Mucosa of stomach (tissue), 1 donor: ENCODE results near the gene TCL1A.

ENCODE experiments used
- H3K27me3 ChIP-seq: one replicate; pipeline ENCODE4 v1.7.0; 2013; ENCODE audit warnings: mild to moderate bottlenecking, low read length; ENCODE audit not compliant: control insufficient read depth, insufficient read depth
- H3K36me3 ChIP-seq: one replicate; pipeline ENCODE4 v1.7.0; 2013; ENCODE audit warnings: low read length; ENCODE audit not compliant: control insufficient read depth, insufficient read depth
- H3K4me1 ChIP-seq: one replicate; pipeline ENCODE4 v1.7.0; 2013; ENCODE audit warnings: mild to moderate bottlenecking, low read length; ENCODE audit not compliant: control insufficient read depth, insufficient read depth
- H3K4me3 ChIP-seq: one replicate; pipeline ENCODE4 v1.7.0; 2013; ENCODE audit warnings: low read length
- H3K9ac ChIP-seq: one replicate; pipeline ENCODE4 v1.7.0; 2013; ENCODE audit warnings: mild to moderate bottlenecking, low read length, moderate library complexity
- H3K9me3 ChIP-seq: one replicate; pipeline ENCODE4 v1.7.0; 2013; ENCODE audit warnings: mild to moderate bottlenecking, low read length, moderate library complexity; ENCODE audit not compliant: control insufficient read depth
- donor health status: Pancreatic carcinoma.

TCL1A gene

GRCh38 chr14:95701846-95702221 lies 12.1 kb downstream of the TCL1A start:
- H3K27me3 ChIP-seq, result no peaks in the 10 kb centered on the region
- H3K9ac ChIP-seq, result no peak overlapping the region
- H3K36me3 ChIP-seq, result no peaks in the 10 kb centered on the region
- H3K9me3 ChIP-seq, result no peaks in the 10 kb centered on the region
- H3K4me1 ChIP-seq, result no peaks in the 10 kb centered on the region
- no peak overlapping the region for H3K4me3 ChIP-seq

GRCh38 chr14:95700221-95700976 lies 13.5 kb downstream of the TCL1A start:
- Histone ChIP-seq H3K27me3 (no peaks in the 10 kb centered on the region), H3K4me1 (no peaks in the 10 kb centered on the region)

GRCh38 chr14:95699412-95699811 lies 14.5 kb downstream of the TCL1A start:
- H3K4me1 ChIP-seq, result no peaks in the 10 kb centered on the region
- no peaks in the 10 kb centered on the region for H3K9me3 ChIP-seq
- no peaks in the 10 kb centered on the region for H3K36me3 ChIP-seq
- H3K27me3 ChIP-seq, result no peaks in the 10 kb centered on the region
- no peak overlapping the region for H3K9ac ChIP-seq
- H3K4me3 ChIP-seq, result no peak overlapping the region

More at GRCh38 chr14:95700221-95700976, 13.5 kb downstream of the TCL1A start:
- no peaks in the 10 kb centered on the region for H3K9me3 ChIP-seq
- no peak overlapping the region for H3K4me3 ChIP-seq
- H3K36me3 ChIP-seq, result no peaks in the 10 kb centered on the region
- H3K9ac ChIP-seq, result no peak overlapping the region

- no peaks in the 10 kb centered on the region for H3K27me3 ChIP-seq
- H3K4me3 ChIP-seq, result no peak overlapping the region
- no peaks in the 10 kb centered on the region for H3K36me3 ChIP-seq
- H3K4me1 ChIP-seq, result no peaks in the 10 kb centered on the region
- H3K9ac ChIP-seq, result no peak overlapping the region
- H3K9me3 ChIP-seq, result no peaks in the 10 kb centered on the region
These were observed 15.6 kb downstream of the TCL1A start for GRCh38 chr14:95698287-95698686.

DNA sequence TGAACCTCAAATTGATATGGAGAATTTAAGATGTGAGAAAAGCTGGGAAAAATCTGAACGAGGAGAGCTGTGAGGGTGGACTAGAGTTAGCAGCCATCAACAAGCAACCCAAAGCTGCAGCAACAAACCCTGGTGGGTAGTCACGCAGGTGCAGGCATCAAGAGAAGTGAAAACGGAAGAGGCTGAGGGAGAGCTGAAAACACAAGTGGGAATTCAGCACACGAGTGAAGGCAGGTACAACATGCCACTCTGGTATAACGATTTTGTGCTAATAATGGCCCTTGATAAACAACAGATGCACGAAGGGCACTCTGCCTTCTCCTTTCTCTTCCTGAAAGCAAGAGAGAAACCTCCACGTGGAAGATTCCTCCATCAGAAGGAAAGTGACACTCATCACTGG lies 16.2 kb downstream of the TCL1A start:
- Histone ChIP-seq H3K9ac (no peak overlapping the region), H3K36me3 (no peaks in the 10 kb centered on the region), H3K4me3 (no peak overlapping the region), H3K9me3 (no peaks in the 10 kb centered on the region), H3K4me1 (no peaks in the 10 kb centered on the region), H3K27me3 (no peaks in the 10 kb centered on the region)

DNA sequence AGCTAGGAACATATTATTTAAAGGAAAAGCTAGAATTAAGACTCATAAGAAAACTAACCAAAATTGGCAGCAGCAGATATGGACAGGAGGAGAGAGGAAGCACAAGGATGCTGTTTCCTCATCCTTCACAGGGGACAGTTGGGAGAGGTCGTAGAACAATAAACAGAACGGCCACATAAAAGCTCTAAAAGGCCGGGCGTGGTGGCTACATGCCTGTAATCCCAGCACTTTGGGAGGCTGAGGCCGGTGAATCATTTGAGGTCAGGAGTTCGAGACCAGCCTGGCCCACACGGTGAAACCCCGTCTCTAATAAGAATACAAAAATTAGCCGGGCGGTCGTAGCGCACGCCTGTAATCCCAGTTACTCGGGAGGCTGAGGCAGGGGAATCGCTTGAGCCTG lies 17.2 kb downstream of the TCL1A start:
- no peak overlapping the region for H3K4me3 ChIP-seq
- H3K9ac ChIP-seq, result no peak overlapping the region
- no peaks in the 10 kb centered on the region for H3K4me1 ChIP-seq
- H3K36me3 ChIP-seq, result no peaks in the 10 kb centered on the region
- no peaks in the 10 kb centered on the region for H3K9me3 ChIP-seq
- H3K27me3 ChIP-seq, result no peaks in the 10 kb centered on the region

GRCh38 chr14:95695913-95696312 lies 18.0 kb downstream of the TCL1A start:
- H3K4me3 ChIP-seq, result no peak overlapping the region
- H3K9ac ChIP-seq, result no peak overlapping the region
- H3K27me3 ChIP-seq, result no peaks in the 10 kb centered on the region
- H3K4me1 ChIP-seq, result no peaks in the 10 kb centered on the region
- no peaks in the 10 kb centered on the region for H3K36me3 ChIP-seq
- no peaks in the 10 kb centered on the region for H3K9me3 ChIP-seq

- Histone ChIP-seq H3K9me3 (no peaks in the 10 kb centered on the region), H3K4me3 (no peak overlapping the region), H3K9ac (no peak overlapping the region), H3K36me3 (no peaks in the 10 kb centered on the region), H3K4me1 (no peaks in the 10 kb centered on the region), H3K27me3 (no peaks in the 10 kb centered on the region)
These were observed 18.9 kb downstream of the TCL1A start for GRCh38 chr14:95695051-95695450.

DNA sequence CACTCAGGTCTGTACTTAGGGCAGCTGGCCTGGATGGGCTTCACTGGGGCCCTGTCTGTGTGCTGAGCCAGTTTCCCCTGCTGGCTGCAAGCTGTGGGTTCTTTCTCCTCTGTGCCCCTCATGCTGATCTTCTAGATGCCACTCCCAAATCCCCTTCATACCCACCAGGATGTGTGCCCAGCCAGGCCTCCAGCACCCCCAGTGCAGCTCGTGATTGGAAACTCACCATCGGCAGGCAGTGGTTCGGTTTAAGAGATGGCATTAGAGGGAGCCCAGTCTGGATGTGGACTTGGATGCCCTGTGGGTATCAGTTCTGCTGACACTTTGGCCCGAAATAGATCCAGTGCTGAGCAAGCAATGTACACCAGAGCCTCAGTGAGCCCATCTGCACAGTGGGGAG lies 21.8 kb downstream of the TCL1A start:
- no peaks in the 10 kb centered on the region for H3K9me3 ChIP-seq
- no peak overlapping the region for H3K9ac ChIP-seq
- no peaks in the 10 kb centered on the region for H3K27me3 ChIP-seq
- no peak overlapping the region for H3K4me3 ChIP-seq
- H3K4me1 ChIP-seq, result no peaks in the 10 kb centered on the region
- no peaks in the 10 kb centered on the region for H3K36me3 ChIP-seq

GRCh38 chr14:95691591-95691990 lies 22.3 kb downstream of the TCL1A start:
- Histone ChIP-seq H3K9ac (no peak overlapping the region), H3K36me3 (no peaks in the 10 kb centered on the region), H3K27me3 (no peaks in the 10 kb centered on the region), H3K4me1 (no peaks in the 10 kb centered on the region), H3K4me3 (no peak overlapping the region), H3K9me3 (no peaks in the 10 kb centered on the region)

DNA sequence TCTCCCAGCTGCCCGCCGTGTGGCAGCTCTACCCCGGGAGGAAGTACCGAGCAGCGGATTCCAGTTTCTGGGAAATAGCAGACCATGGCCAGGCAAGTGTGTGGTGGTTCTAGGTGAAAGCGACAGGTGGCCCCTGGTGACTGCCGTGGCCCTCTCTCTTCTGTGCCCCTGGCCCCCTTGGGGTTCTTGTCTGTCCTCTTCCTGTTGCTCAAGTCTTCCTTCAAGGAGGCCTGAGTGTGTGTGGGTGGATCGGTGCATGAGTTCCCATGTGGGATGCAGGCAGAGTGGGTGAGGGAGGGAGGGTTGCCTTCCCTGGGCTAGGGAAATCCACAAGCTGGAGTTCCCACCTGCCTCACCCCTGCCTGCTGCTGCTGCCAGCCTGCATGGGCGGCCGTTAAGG lies 23.1 kb downstream of the TCL1A start:
- no peaks in the 10 kb centered on the region for H3K9me3 ChIP-seq
- H3K4me3 ChIP-seq, result no peak overlapping the region
- H3K4me1 ChIP-seq, result no peaks in the 10 kb centered on the region
- no peaks in the 10 kb centered on the region for H3K36me3 ChIP-seq
- no peaks in the 10 kb centered on the region for H3K27me3 ChIP-seq
- no peak overlapping the region for H3K9ac ChIP-seq

DNA sequence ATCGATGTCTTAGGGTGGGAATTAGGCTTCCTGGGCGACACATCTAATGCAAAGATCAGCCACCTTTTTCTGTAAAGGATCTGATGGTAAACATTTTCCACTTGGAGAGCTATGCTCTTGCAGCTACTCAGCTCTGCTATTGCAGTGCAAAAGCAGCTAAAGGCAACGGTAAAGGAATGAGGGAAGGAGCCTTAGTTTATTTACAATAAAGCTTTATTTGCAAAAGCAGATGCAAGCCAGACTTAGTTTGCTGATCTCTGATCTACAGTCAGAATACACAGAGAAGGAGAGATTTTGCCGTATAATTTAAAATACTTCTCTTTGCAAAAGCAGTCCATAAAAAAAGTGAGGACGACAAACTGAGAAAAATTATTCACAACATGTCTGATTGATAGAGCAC lies 24.5 kb downstream of the TCL1A start:
- Histone ChIP-seq H3K9me3 (no peaks in the 10 kb centered on the region), H3K9ac (no peak overlapping the region), H3K36me3 (no peaks in the 10 kb centered on the region), H3K27me3 (no peaks in the 10 kb centered on the region), H3K4me3 (no peak overlapping the region), H3K4me1 (no peaks in the 10 kb centered on the region)

- Histone ChIP-seq H3K4me1 (no peaks in the 10 kb centered on the region), H3K4me3 (no peak overlapping the region), H3K36me3 (no peaks in the 10 kb centered on the region), H3K9ac (no peak overlapping the region), H3K9me3 (no peaks in the 10 kb centered on the region), H3K27me3 (no peaks in the 10 kb centered on the region)
These were observed 27.0 kb downstream of the TCL1A start for GRCh38 chr14:95686935-95687334.
